Activated CD8-positive, alpha-beta memory T cell treated with anti-CD3 and anti-CD28 coated beads for 4 hours (primary cell): Measurements from ENCODE around the gene EXPH5.
"Not testable (repeated sequence)": the region's sequence is repeated elsewhere in the genome, so short reads cannot be mapped to it uniquely, and the experiment has no call there.

Experiments
- DNase-seq, 2 donors: peaks; one replicate each; pipeline ENCODE4 v3.0.0-alpha.2; 2020; ENCODE audit warnings: low read depth in 2 of 2

Gene EXPH5

GRCh38 chr11:108606070-108606469 lies 12.5 kb upstream of the EXPH5 start:
- DNase-seq = no peak

DNA sequence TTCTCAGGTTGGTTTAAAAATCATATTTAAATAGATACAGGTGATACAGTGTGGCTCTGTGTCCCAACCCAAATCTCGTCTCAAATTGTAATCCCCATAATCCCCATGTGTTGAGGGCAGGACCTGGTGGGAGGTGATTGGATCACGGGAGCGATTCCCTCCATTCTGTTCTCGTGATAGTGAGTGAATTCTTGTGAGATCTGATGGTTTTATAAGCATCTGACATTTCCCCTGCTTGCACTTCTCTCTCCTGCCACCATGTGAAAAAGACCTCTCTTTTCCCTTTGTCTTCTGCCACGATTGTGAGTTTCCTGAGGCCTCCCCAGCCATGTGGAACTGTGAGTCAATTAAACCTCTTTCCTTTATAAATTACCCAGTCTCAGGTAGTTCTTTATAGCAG lies 9.2 kb upstream of the EXPH5 start:
- not testable (repeated sequence) for DNase-seq

DNA sequence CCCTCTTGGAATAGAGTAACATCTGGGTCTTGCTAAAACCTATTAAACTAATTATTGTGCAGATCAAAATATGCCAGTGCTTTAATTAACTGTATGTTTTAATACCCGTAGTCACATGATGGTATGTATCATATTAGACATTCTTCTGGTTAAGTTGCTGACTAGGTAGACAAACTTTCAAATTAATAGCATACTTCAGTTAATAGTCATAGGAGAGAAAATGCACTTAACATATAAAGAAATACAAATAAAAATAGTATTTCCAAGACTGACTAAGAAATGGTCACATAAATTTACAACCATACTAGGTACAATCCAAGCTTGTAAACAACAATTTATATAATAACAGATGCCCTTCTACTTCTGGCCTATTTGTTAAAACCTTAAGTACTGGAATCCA lies 7.6 kb upstream of the EXPH5 start:
- DNase-seq = no peak

- DNase-seq = no peak
Measured at GRCh38 chr11:108599978-108600377, 6.4 kb upstream of the EXPH5 start.

GRCh38 chr11:108597736-108598355 lies 4.3 kb upstream of the EXPH5 start:
- DNase-seq = no peak

DNA sequence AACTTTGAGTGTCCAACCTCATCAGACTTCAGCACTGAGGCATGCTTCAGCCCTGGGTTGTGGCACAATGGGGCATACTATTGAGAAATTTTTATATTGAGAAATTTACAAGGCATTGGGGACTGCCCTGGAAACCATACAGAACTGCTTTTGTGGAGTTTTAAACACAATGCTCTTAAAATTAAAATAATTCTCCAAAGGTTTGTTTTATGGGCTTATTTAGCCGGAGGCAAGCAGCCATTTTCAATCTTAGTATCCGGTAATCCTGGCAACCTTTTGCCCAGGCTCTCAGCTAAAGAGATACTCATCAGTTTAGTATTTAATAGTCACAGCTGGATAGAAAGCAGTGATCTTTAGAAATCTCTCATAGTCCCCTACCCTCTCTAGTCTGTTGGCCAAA lies 3.1 kb upstream of the EXPH5 start:
- no peak for DNase-seq

GRCh38 chr11:108593923-108594434 lies 411 bp upstream of the EXPH5 start:
- DNase-seq = no peak

DNA sequence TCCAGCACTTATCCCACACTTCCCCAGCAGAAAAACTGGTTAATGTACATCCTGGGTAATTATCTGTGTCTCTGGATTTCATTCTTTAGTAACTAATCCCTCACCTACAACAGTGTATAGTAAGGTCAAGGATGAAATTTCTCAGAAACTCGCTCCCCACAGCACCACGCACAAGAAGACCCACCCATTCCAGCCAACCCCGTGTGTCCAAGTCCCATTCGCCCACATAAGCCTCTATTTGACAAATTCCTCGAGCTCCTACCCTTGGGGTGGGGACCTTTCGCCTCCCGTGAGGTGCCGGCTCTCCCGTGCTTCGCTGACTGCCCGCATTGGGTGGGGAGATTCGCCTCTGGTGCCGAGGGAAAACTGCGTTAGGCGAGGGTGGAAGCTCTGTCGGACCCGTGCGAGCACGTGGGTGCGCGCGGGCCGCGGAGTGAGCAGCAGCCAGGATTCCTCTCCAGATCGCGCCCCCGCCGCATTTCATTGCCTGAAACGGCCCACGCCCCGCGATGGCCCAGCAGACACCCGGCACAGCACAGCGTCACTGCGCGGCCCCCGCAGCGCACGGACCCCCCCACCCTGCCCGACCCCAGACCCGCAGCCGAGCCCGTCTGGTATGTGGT lies 866 bp downstream of the EXPH5 start:
- peak in 1 of 2 donors; percentile 20 for DNase-seq

DNA sequence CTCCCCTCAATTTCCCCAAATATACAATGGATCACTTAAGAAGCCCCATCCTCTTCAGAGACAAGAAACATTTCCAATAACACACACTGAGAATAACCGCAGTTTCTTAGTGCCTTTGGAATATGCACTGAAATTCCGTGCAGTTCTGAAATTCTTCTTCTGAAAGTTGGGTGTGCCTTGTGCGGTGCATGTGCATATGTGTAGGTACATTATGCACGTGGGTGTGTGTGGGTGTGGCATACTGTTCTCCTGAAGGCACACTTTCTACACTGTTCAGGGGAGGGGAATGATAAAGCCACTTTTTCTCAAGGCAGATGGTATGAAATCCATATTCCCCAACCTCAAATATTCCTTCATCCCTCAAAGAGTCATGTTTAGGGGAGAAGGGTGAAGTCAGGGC lies 1.7 kb downstream of the EXPH5 start:
- no peak for DNase-seq

DNA sequence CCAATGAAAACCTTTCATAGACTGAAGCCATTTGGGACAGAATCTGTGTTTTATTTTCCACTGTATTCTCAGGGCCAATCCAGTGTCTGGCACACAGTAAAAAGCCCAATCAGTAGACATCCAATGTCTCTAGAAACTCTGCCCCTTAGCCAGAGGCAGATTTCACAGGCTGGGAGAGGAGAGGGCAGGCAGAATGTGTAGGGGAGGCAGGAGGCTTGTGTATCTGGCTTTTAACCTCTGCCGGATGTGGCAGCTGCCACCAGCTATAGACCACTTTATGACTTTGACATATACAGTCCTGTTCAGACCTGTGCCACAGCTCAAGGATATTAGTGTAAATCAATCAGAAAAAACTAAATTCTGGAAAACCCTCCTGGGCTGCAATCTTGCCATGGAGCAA lies 4.4 kb downstream of the EXPH5 start:
- DNase-seq = no peak

DNA sequence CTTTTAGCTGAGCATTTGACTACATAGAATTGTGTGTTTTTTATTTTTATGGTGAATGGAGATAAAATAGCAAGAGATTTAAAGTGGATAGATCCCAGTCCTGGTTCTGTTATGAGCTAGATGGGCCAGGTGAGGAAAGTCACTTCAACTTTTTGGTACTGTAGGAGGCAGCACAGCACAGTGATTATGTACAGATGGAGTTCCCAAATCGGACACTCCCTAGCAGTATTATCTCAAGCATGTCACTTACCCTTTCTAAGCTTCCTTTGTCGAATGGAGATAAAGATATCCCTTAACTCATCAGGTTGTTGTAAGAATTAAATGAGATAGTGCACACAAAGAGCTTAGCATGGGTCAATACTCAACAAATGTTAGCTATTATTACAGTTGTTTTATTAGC lies 5.3 kb downstream of the EXPH5 start:
- DNase-seq = no peak

DNA sequence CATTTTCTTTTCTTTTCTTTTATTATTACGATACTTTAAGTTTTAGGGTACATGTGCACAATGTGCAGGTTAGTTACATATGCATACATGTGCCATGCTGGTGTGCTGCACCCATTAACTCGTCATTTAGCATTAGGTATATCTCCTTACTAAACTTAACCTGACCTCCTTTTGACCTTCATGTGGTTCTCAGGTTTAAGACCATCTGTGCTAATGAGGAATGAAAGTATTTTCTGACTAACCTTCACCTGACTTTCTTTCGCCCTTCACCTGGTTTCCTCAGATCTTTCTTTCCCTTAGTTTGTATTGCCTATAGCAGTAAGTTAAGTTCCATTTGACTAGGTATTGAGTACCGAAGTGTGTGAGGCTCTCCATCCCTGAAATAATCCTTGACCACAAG lies 6.5 kb downstream of the EXPH5 start:
- no peak for DNase-seq

GRCh38 chr11:108586600-108586999 lies 7.0 kb downstream of the EXPH5 start:
- no peak for DNase-seq

DNA sequence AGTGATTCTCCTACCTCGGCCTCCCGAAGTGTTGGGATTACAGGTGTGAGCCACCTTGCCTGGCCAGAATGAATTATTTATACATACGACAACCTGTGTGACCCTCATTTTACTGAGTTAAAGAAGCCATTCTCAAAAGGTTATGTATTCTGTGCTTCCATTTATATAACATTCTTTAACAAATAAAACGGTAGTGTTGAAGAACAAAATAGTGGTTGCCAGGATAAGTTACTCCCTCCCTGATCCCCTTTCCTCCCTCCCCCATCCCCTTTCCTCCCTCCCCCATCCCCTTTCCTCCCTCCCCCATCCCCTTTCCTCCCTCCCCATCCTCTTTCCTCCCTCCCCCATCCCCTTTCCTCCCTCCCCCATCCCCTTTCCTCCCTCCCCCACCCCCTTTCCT lies 7.4 kb downstream of the EXPH5 start:
- not testable (repeated sequence) for DNase-seq

- no peak for DNase-seq
Measured at GRCh38 chr11:108584973-108585372, 8.6 kb downstream of the EXPH5 start.

- no peak for DNase-seq
Measured at GRCh38 chr11:108580645-108581044, 12.9 kb downstream of the EXPH5 start.

GRCh38 chr11:108580043-108580442 lies 13.5 kb downstream of the EXPH5 start:
- no peak for DNase-seq

- no peak for DNase-seq
Measured at GRCh38 chr11:108576523-108576922, 17.0 kb downstream of the EXPH5 start.

DNA sequence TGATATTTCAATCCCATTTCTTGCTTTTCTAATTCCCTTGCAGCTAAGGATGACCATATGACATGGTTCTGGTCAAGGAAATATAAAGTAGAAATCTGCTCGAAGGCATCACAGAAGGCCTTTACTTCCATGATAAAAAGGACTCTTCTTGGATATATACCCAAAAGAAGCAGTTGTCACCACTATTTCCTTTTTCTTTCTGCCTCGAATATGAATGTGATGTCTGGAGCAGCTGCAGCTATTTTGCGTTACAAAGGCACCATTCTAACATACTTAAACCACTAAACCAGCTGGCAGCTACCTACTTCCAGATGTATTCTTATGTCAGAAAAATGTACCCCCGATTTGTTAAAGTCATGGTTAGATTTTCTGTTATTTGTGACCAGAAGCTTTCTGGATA lies 18.9 kb downstream of the EXPH5 start:
- no peak for DNase-seq

GRCh38 chr11:108571001-108571400 lies 22.6 kb downstream of the EXPH5 start:
- DNase-seq = no peak

- no peak for DNase-seq
Measured at GRCh38 chr11:108569896-108570295, 23.7 kb downstream of the EXPH5 start.

GRCh38 chr11:108568195-108568858 lies 25.2 kb downstream of the EXPH5 start:
- no peak for DNase-seq

DNA sequence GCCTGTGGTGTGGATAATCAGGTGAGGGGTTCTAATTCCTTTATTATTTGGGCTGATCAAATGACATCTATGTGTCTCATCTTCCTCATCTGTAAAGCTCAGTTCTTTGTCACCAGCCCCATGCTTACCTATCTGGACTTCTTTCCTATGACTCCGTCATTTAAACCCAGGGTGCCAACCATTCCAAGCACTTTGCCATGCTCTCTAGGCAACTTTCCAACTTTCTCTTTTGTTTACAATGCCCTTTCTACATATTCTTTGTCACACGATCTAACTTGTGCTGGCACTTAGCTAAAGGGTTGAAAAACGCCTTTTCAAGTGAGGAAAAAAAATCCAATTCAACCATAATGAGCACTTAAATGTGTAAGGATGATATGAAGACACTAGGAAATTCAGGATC lies 27.9 kb downstream of the EXPH5 start:
- DNase-seq = no peak
